ENCODE results near the gene TMEM72.

The TMEM72 gene

GRCh38 chr10:44979281-44980191, 68.4 kb downstream of the TMEM72 start:
- peak overlapping the region; percentile 71 for H3K27ac ChIP-seq
- TF ChIP-seq, protein P1, sequence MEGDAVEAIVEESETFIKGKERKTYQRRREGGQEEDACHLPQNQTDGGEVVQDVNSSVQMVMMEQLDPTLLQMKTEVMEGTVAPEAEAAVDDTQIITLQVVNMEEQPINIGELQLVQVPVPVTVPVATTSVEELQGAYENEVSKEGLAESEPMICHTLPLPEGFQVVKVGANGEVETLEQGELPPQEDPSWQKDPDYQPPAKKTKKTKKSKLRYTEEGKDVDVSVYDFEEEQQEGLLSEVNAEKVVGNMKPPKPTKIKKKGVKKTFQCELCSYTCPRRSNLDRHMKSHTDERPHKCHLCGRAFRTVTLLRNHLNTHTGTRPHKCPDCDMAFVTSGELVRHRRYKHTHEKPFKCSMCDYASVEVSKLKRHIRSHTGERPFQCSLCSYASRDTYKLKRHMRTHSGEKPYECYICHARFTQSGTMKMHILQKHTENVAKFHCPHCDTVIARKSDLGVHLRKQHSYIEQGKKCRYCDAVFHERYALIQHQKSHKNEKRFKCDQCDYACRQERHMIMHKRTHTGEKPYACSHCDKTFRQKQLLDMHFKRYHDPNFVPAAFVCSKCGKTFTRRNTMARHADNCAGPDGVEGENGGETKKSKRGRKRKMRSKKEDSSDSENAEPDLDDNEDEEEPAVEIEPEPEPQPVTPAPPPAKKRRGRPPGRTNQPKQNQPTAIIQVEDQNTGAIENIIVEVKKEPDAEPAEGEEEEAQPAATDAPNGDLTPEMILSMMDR (conservative IDR thresholded peaks at IDR 0.05; ENCODE audit: low read depth): no peak
- POLR2A ChIA-PET (ENCODE audit: low non-redundant PET): no interaction called here
- no peak for DNase-seq (ENCODE audit: low spot score)
- CTCF ChIA-PET: interaction anchor here (0.5 to 0.7 kb wide), 2 partner anchors 13 to 22 kb away, joined by 3 read pairs; no protein-coding TSS in a partner anchor

- DNase-seq (ENCODE audit: low spot score): no peak
- TF ChIP-seq, protein P1 (conservative IDR thresholded peaks at IDR 0.05; ENCODE audit: low read depth): no peak
- POLR2A ChIA-PET (ENCODE audit: low non-redundant PET): no interaction called here
- peak overlapping the region; percentile 71 for H3K27ac ChIP-seq
- CTCF ChIA-PET: no interaction called here
Measured at GRCh38 chr10:44980309-44981171, 69.4 kb downstream of the TMEM72 start.

DNA sequence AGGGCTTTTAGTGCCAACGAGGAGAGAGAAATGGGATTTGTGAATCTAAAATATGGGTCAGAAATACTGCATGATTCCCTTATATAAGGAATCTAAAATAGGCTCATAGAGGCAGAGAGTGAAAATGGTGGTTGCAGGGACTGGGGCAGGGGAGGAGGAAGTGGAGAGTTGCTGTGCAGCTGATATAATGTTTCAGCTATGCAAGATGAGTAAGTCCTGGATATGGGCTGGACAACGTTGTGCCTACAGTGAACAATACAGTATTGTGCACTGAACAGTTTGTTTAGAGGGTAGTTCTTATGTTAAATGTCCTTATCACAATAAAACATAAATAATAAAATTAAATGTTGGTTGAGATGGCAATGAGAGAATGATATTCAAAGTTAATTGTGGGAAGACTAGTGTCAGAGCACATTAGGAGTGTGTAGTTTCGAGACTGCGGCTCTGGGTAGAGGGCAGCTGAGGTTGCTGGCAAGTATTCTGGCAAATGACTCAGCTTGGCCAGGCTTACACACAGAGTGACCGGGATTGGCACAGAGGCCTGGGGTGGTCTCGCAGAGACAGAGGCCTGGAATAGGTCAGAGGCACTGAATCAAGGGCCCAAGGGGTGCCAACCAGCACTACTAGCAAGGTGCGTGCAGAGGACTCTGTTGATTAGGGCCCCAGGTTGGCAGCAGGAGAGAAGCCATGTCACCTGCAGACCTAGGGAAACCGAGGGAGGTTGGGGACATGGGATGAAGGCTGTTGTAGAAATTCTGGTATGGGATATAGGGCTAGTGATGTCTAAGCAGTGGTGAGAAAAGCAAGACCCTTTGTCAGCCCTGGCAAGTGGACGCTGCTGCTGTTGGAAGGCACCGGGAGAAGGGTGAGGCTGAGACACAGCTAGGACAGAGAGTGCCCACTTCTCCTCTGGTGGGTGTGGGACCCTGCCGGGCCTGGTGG, 70.3 kb downstream of the TMEM72 start:
- ChIA-PET CTCF (interaction anchor here (0.5 to 1.1 kb wide), 2 partner anchors 43 to 48 kb away, joined by 4 read pairs; no protein-coding TSS in a partner anchor), POLR2A (ENCODE audit: low non-redundant PET) (no interaction called here)
- peak; percentile 69 for DNase-seq (ENCODE audit: low spot score)
- TF ChIP-seq, protein P1 (conservative IDR thresholded peaks at IDR 0.05; ENCODE audit: low read depth): no peak
- peak overlapping the region; percentile 74 for H3K27ac ChIP-seq

DNA sequence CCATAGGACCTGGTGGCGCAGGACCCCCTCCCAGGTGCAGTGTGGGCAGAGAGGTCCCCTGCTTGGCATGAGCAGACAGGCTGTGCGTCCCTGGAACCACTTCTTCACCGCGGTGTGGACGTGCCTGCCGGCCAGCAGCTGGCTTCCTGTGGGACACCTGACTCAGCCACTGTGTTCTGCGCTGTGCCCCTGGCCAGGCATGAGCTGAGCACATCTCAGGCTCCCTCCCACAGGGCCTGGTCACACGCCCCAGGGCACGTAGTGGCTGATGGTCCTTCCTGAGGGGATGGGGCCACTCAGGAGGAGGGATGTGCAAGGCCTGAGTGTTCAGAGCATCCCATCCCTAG, 71.0 kb downstream of the TMEM72 start:
- POLR2A ChIA-PET (ENCODE audit: low non-redundant PET): no interaction called here
- CTCF ChIA-PET: interaction anchor here (0.5 to 1.1 kb wide), 2 partner anchors 44 to 49 kb away, joined by 4 read pairs; no protein-coding TSS in a partner anchor
- peak overlapping the region; percentile 74 for H3K27ac ChIP-seq

GRCh38 chr10:44982496-44982895, 71.4 kb downstream of the TMEM72 start:
- TF ChIP-seq, protein P1 (conservative IDR thresholded peaks at IDR 0.05; ENCODE audit: low read depth): no peak
- H3K27ac ChIP-seq: no peak overlapping the region; the same call in 1 of the 2 replicates
- no peak for DNase-seq (ENCODE audit: low spot score)
- CTCF ChIA-PET: interaction anchor here (1.1 kb wide), 1 partner anchor 50 kb away, joined by 4 read pairs; no protein-coding TSS in a partner anchor
- POLR2A ChIA-PET (ENCODE audit: low non-redundant PET): no interaction called here

More for the DNA sequence above, 71.0 kb downstream of the TMEM72 start:
- TF ChIP-seq, protein P1 (conservative IDR thresholded peaks at IDR 0.05; ENCODE audit: low read depth): no peak
- no peak for DNase-seq (ENCODE audit: low spot score)

All from RWPE1 (cell line).